Smooth muscle cell (in vitro differentiated cells): ENCODE results near the gene HIGD1A. TPM values are rescaled to one million over a fixed set of nuclear protein-coding genes. Genes with fewer than 3 reads are reported as not detected.

ENCODE experiments used
- DNase-seq: peaks from one replicate; lab custom pipeline; 2025; ENCODE audit not compliant: unreplicated experiment; lab: John Stamatoyannopoulos, UW
- H2AFZ ChIP-seq: fragments of 200-600 bp; sonication (generic); 2 replicates; pipeline ENCODE4 v1.6.0; 2016; ENCODE audit warnings: antibody characterized with exemption, low read depth, mild to moderate bottlenecking
- H3F3A ChIP-seq: fragments of 200-600 bp; sonication (generic); 2 replicates; pipeline ENCODE4 v1.6.0; 2017; ENCODE audit warnings: antibody characterized with exemption, low read depth
- H3K27ac ChIP-seq: fragments of 200-600 bp; sonication (generic); 2 replicates; pipeline ENCODE4 v1.5.1; 2016; ENCODE audit warnings: low read depth, mild to moderate bottlenecking
- H3K27me3 ChIP-seq: fragments of 200-600 bp; sonication (generic); 2 replicates; pipeline ENCODE4 v1.6.1; 2016; ENCODE audit warnings: low read depth, mild to moderate bottlenecking
- H3K36me3 ChIP-seq: fragments of 200-600 bp; sonication (generic); 2 replicates; pipeline ENCODE4 v1.5.1; 2016; ENCODE audit warnings: low read depth
- H3K4me1 ChIP-seq: fragments of 200-600 bp; sonication (generic); 2 replicates; pipeline ENCODE4 v1.5.1; 2016; ENCODE audit warnings: low read depth
- H3K4me2 ChIP-seq: fragments of 200-600 bp; sonication (generic); 2 replicates; pipeline ENCODE4 v1.6.0; 2016; ENCODE audit warnings: mild to moderate bottlenecking
- H3K4me3 ChIP-seq: fragments of 200-600 bp; sonication (generic); 2 replicates; pipeline ENCODE4 v1.5.1; 2016; ENCODE audit warnings: mild to moderate bottlenecking
- H3K79me2 ChIP-seq: fragments of 200-600 bp; sonication (generic); 2 replicates; pipeline ENCODE4 v1.6.0; 2016; ENCODE audit warnings: low read depth, mild to moderate bottlenecking
- H3K9ac ChIP-seq: fragments of 200-600 bp; sonication (generic); 2 replicates; pipeline ENCODE4 v1.6.0; 2016; ENCODE audit warnings: low read depth
- H3K9me3 ChIP-seq: fragments of 200-600 bp; sonication (generic); replicated peaks from 2 replicates; pipeline ENCODE4 v1.5.1; 2016; ENCODE audit warnings: low read depth
- H4K20me1 ChIP-seq: fragments of 200-600 bp; sonication (generic); 2 replicates; pipeline ENCODE4 v1.6.0; 2016; ENCODE audit warnings: low read depth
- CTCF ChIP-seq: fragments of 200-600 bp; sonication (generic); IDR thresholded peaks from 2 replicates; pipeline ENCODE4 v1.5.1; 2017; ENCODE audit warnings: borderline replicate concordance, mild to moderate bottlenecking, antibody characterized with exemption; ENCODE audit not compliant: insufficient read depth, poor library complexity, severe bottlenecking
- WGBS: methylation state at CpG from one replicate; pipeline ENCODE4 v1.1.7; 2016; ENCODE audit warnings: low lambda C conversion rate; 5-methylcytosine and 5-hydroxymethylcytosine counted together
- polyA plus RNA-seq: library from polyadenylated mRNA; unstranded; fragments of >200 nt; fragmentation: Nextera tagmentation; extraction: Ambion mirVana; gene quantifications from 2 replicates; pipeline ENCODE4 v1.2.1, GENCODE V29; 2016
- total RNA-seq: library from RNA; depleted of rRNA; stranded (reverse); fragments of >200 nt; gene quantifications from 2 replicates; pipeline ENCODE4 v1.2.3, GENCODE V29; 2014

The HIGD1A gene
- total and polyA plus RNA-seq, 2 experiments from 2014 or later = 159 to 339 TPM

GRCh38 chr3:42749025-42749752 lies 55.1 kb downstream of the HIGD1A start:
- no peak for DNase-seq
- no peak for TF ChIP-seq CTCF
- Histone ChIP-seq H3K4me3 (no peak overlapping the region), H3K27ac (no peak overlapping the region), H3K79me2 (no peaks in the 10 kb centered on the region), H3F3A (no peaks in the 10 kb centered on the region), H3K9ac (no peak overlapping the region), H3K4me2 (no peak overlapping the region), H4K20me1 (no peaks in the 10 kb centered on the region), H3K27me3 (no peaks in the 10 kb centered on the region), H3K9me3 (no peaks in the 10 kb centered on the region), H3K4me1 (peaks cover 3% of the 10 kb centered on the region), H3K36me3 (no peaks in the 10 kb centered on the region), H2AFZ (no peak overlapping the region)
- 82% methylated on average over 10 of the region's 10 CpGs for WGBS

GRCh38 chr3:42747581-42747980 lies 56.7 kb downstream of the HIGD1A start:
- H3F3A ChIP-seq = no peaks in the 10 kb centered on the region
- H3K27me3 ChIP-seq = no peaks in the 10 kb centered on the region
- H3K9me3 ChIP-seq = no peaks in the 10 kb centered on the region
- TF ChIP-seq CTCF = no peak
- no peak overlapping the region for H2AFZ ChIP-seq
- H3K4me3 ChIP-seq = no peak overlapping the region
- H3K4me2 ChIP-seq = no peak overlapping the region
- 92% methylated on average over 6 of the region's 6 CpGs for WGBS
- H3K36me3 ChIP-seq = no peaks in the 10 kb centered on the region
- H3K9ac ChIP-seq = no peak overlapping the region
- H3K79me2 ChIP-seq = no peaks in the 10 kb centered on the region
- H4K20me1 ChIP-seq = no peaks in the 10 kb centered on the region
- peaks cover 3% of the 10 kb centered on the region for H3K4me1 ChIP-seq
- no peak overlapping the region for H3K27ac ChIP-seq
- no peak for DNase-seq

DNA sequence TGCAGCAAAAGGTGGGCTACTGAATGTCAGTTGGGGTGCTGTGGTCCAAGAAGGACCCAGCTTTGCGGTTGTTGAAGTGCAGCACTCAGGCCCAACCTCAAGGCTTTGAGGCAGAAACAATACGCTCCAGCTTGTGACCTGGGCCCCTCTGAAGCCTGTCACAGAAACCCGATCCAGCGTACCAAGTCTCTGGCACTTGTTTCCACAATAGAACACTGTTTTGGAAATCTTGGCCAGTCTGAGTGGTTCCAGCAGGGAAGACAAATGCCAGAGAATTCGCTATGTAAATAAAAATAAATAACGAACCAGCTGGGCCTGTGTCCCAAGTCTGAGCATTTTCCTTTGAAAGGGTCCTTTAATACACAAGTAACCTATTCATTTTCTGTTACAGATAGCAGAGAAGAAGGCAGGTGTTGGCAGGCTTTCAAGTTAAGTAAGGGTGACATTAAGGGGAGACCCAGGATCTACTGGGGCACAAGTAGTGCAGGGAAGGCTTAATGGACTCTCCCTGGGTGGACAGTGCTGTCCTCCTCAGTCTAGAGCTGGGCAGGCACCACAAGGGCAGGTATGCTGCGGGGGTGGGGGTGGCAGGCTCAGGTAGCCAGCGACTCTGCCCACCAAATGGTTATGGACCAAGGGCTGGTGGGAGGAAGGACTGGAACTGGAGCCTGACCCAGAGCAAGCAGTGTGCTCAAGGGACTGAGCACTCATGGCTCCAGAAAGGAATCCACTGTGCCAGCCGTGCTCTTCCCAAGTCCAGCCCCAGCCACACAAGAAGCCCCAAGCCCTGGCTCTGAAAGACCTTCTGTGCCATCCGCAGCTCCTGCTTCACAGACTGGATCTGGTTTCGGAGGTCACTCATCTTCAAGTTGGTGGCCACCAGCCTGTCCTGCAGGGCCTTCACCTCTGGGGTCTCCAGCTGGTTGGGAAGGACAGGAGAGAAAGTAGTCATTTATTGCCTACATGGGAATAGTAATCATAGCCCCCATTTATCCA lies 57.5 kb downstream of the HIGD1A start:
- H4K20me1 ChIP-seq = no peaks in the 10 kb centered on the region
- no peak overlapping the region for H3K4me3 ChIP-seq
- no peak overlapping the region for H3K27ac ChIP-seq
- no peak for TF ChIP-seq CTCF
- H3K9ac ChIP-seq = no peak overlapping the region
- WGBS = 87% methylated on average over 10 of the region's 11 CpGs
- no peaks in the 10 kb centered on the region for H3K27me3 ChIP-seq
- no peaks in the 10 kb centered on the region for H3K9me3 ChIP-seq
- no peaks in the 10 kb centered on the region for H3K36me3 ChIP-seq
- H2AFZ ChIP-seq = no peak overlapping the region
- DNase-seq = no peak
- H3K4me1 ChIP-seq = peaks cover 3% of the 10 kb centered on the region
- no peaks in the 10 kb centered on the region for H3K79me2 ChIP-seq
- H3K4me2 ChIP-seq = no peak overlapping the region
- no peaks in the 10 kb centered on the region for H3F3A ChIP-seq
